Fibroblast of lung (primary cell): ENCODE results near the gene GLYATL1B. TPM values are rescaled to one million over a fixed set of nuclear protein-coding genes. Genes with fewer than 3 reads are reported as not detected.
"Not testable (repeated sequence)": the region's sequence is repeated elsewhere in the genome, so short reads cannot be mapped to it uniquely, and the experiment has no call there.

ENCODE experiments used
- DNase-seq, 2 donors: peaks; one replicate each; pipeline versions ENCODE4 v3.0.0 to v3.0.0-alpha.2; 2010; ENCODE audit warnings: low read depth in 2 of 2
- H2AFZ ChIP-seq: 2 replicates; pipeline ENCODE4 v1.5.1; 2012; ENCODE audit warnings: low read length, control low read depth, inconsistent platforms
- H3K27ac ChIP-seq: 2 replicates; pipeline ENCODE4 v1.5.1; 2011; ENCODE audit warnings: low read length, control low read depth; ENCODE audit not compliant: insufficient read depth
- H3K27me3 ChIP-seq: 2 replicates; pipeline ENCODE4 v1.5.1; 2011; ENCODE audit warnings: mild to moderate bottlenecking, low read length; ENCODE audit not compliant: control insufficient read depth, insufficient read depth
- H3K36me3 ChIP-seq: 2 replicates; pipeline ENCODE4 v1.5.1; 2011; ENCODE audit warnings: low read length; ENCODE audit not compliant: control insufficient read depth, insufficient read depth
- H3K4me1 ChIP-seq: 2 replicates; pipeline ENCODE4 v1.5.1; 2011; ENCODE audit warnings: low read length; ENCODE audit not compliant: control insufficient read depth, insufficient read depth; ENCODE audit errors: extremely low read depth
- H3K4me2 ChIP-seq: 2 replicates; pipeline ENCODE4 v1.5.1; 2011; ENCODE audit warnings: low read length, control low read depth; ENCODE audit not compliant: insufficient read depth; ENCODE audit errors: extremely low read depth
- H3K4me3 ChIP-seq, 4 experiments: fragments of 200-600 bp in 1 of 4; sonication (generic) in 1 of 4; replicated peaks in 1 of 4; 2 replicates each; pipeline ENCODE4 v1.5.1; 2011 to 2016; ENCODE audit warnings: low read length in 4 of 4, low read depth in 3 of 4, mild to moderate bottlenecking in 3 of 4, control low read depth in 2 of 4, inconsistent platforms in 1 of 4, mixed read lengths in 1 of 4; ENCODE audit not compliant: insufficient read depth in 1 of 4; ENCODE audit errors: control extremely low read depth in 1 of 4
- H3K79me2 ChIP-seq: 2 replicates; pipeline ENCODE4 v1.5.1; 2012; ENCODE audit warnings: mild to moderate bottlenecking, low read length, inconsistent platforms; ENCODE audit not compliant: control insufficient read depth, insufficient read depth
- H3K9ac ChIP-seq: 2 replicates; pipeline ENCODE4 v1.5.1; 2011; ENCODE audit warnings: mild to moderate bottlenecking, low read length, control low read depth; ENCODE audit not compliant: insufficient read depth
- H3K9me3 ChIP-seq: 2 replicates; pipeline ENCODE4 v1.5.1; 2012; ENCODE audit warnings: low read depth, low read length; ENCODE audit not compliant: control insufficient read depth, insufficient read depth
- H4K20me1 ChIP-seq: 2 replicates; pipeline ENCODE4 v1.5.1; 2011; ENCODE audit warnings: low read length; ENCODE audit not compliant: control insufficient read depth, insufficient read depth; ENCODE audit errors: extremely low read depth
- CTCF ChIP-seq, 2 donors: IDR thresholded peaks in 1 of 2; conservative IDR thresholded peaks in 1 of 2; 1 replicate in 1 of 2; 2 replicates in 1 of 2; pipeline ENCODE4 v1.5.1; 2011 to 2012; ENCODE audit warnings: low read length in 2 of 2, control low read depth in 1 of 2, inconsistent platforms in 1 of 2, low read depth in 1 of 2, mild to moderate bottlenecking in 1 of 2
- EZH2 ChIP-seq: IDR thresholded peaks from 2 replicates; pipeline ENCODE4 v1.5.1; 2012; ENCODE audit warnings: low read length, control low read depth, mild to moderate bottlenecking; ENCODE audit errors: missing control alignments
- polyA plus RNA-seq, 2 donors: library from polyadenylated mRNA; depleted of rRNA in 1 of 2; stranded (reverse) in 1 of 2; unstranded in 1 of 2; fragments of >200 nt; gene quantifications; 2 replicates each; pipeline ENCODE4 v1.2.1, GENCODE V29; 2011 to 2012; ENCODE audit warnings: missing spikeins in 1 of 2
- total RNA-seq: library from RNA; depleted of rRNA; stranded (reverse); fragments of >200 nt; gene quantifications from 2 replicates; pipeline ENCODE4 v1.2.1, GENCODE V29; 2014

The GLYATL1B gene
- total and polyA plus RNA-seq, 2 donors (not counting 1 experiment from before 2014, with no cell fraction given): not detected

GRCh38 chr11:59076876-59077571 lies 9.1 kb upstream of the GLYATL1B start:
- H3K27ac ChIP-seq: no peak overlapping the region
- H3K79me2 ChIP-seq: no peaks in the 10 kb centered on the region
- no peaks in the 10 kb centered on the region for H3K9me3 ChIP-seq
- H3K4me3 ChIP-seq: no peak overlapping the region
- H3K9ac ChIP-seq: no peak overlapping the region
- no peaks in the 10 kb centered on the region for H3K36me3 ChIP-seq
- H2AFZ ChIP-seq: no peak overlapping the region
- no peak overlapping the region for H3K4me2 ChIP-seq
- H3K4me1 ChIP-seq: no peaks in the 10 kb centered on the region
- TF ChIP-seq EZH2 (no peak), CTCF (conservative IDR thresholded peaks at IDR 0.05 in 1 of 2, IDR thresholded peaks at IDR 0.05 in 1 of 2; ENCODE audit: low read depth in 1 of 2, low read length in 2 of 2) (no peak)
- H4K20me1 ChIP-seq: no peaks in the 10 kb centered on the region
- H3K27me3 ChIP-seq: no peaks in the 10 kb centered on the region
- no peak for DNase-seq

- Histone ChIP-seq H3K9me3 (no peaks in the 10 kb centered on the region), H3K36me3 (no peaks in the 10 kb centered on the region), H3K79me2 (no peaks in the 10 kb centered on the region), H3K4me3 (no peak overlapping the region), H2AFZ (no peak overlapping the region), H3K27ac (no peak overlapping the region), H3K9ac (no peak overlapping the region), H3K4me1 (no peaks in the 10 kb centered on the region), H3K27me3 (no peaks in the 10 kb centered on the region), H4K20me1 (no peaks in the 10 kb centered on the region), H3K4me2 (no peak overlapping the region)
- no peak for TF ChIP-seq EZH2
- no peak for TF ChIP-seq CTCF (conservative IDR thresholded peaks at IDR 0.05 in 1 of 2, IDR thresholded peaks at IDR 0.05 in 1 of 2; ENCODE audit: low read depth in 1 of 2, low read length in 2 of 2)
- DNase-seq: no peak
These were observed 7.7 kb upstream of the GLYATL1B start for GRCh38 chr11:59078435-59078834.

GRCh38 chr11:59079086-59079485 lies 7.0 kb upstream of the GLYATL1B start:
- H3K79me2 ChIP-seq: no peaks in the 10 kb centered on the region
- H3K9ac ChIP-seq: no peak overlapping the region
- no peaks in the 10 kb centered on the region for H3K27me3 ChIP-seq
- H3K4me3 ChIP-seq: no peak overlapping the region
- H3K9me3 ChIP-seq: no peaks in the 10 kb centered on the region
- TF ChIP-seq EZH2: no peak
- no peak for TF ChIP-seq CTCF (conservative IDR thresholded peaks at IDR 0.05 in 1 of 2, IDR thresholded peaks at IDR 0.05 in 1 of 2; ENCODE audit: low read depth in 1 of 2, low read length in 2 of 2)
- no peak for DNase-seq
- no peak overlapping the region for H3K27ac ChIP-seq
- no peak overlapping the region for H2AFZ ChIP-seq
- H3K4me2 ChIP-seq: no peak overlapping the region
- H3K4me1 ChIP-seq: no peaks in the 10 kb centered on the region
- no peaks in the 10 kb centered on the region for H3K36me3 ChIP-seq
- H4K20me1 ChIP-seq: no peaks in the 10 kb centered on the region

- H3K79me2 ChIP-seq, H3K4me3 ChIP-seq, H3K9me3 ChIP-seq, H3K4me2 ChIP-seq, H3K27ac ChIP-seq, H2AFZ ChIP-seq, H4K20me1 ChIP-seq, H3K36me3 ChIP-seq, H3K27me3 ChIP-seq, H3K4me1 ChIP-seq, DNase-seq, H3K9ac ChIP-seq: not testable (repeated sequence)
These were observed 5.7 kb upstream of the GLYATL1B start for GRCh38 chr11:59080421-59080820.
